Upper lobe of left lung (tissue), 4 donors: Measurements from ENCODE around the gene CSNK2A3.

Experiments
- EP300 ChIP-seq, 4 donors: sonication (generic); formaldehyde crosslinking; IDR thresholded peaks; one replicate each; pipeline ENCODE4 v1.5.1; 2017; ENCODE audit warnings: antibody characterized with exemption in 4 of 4, control low read depth in 2 of 4
- TF ChIP-seq, protein P1 (sequence below), 6 experiments: fragments of 450-650 bp in 4 of 6; fragments of 200-600 bp in 2 of 6; sonication (generic) in 2 of 6; IDR thresholded peaks; one replicate each; pipeline ENCODE4 v1.5.1; 2016 to 2019; ENCODE audit warnings: antibody characterized with exemption in 6 of 6

DNA sequence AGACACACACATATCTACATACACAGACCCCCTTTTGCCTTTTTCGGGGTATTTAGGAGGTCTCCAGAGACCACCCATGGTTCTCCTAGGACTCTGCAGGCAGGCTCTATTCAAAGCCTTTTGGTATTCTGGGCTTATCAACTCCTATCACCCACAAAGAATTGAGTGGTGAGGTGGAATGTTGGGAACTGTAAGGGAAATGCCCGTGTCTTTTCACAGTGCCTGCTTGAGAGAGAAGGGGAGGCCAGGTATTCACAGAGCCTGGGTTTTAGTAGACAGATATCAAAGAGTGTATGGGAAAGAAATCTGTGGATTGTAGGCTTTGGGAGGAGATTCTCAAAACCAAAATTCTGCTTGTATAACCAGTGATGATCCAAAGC lies 44.0 kb upstream of the CSNK2A3 start:
- TF ChIP-seq EP300 (IDR thresholded peaks at IDR 0.05) = no peak
- TF ChIP-seq, protein P1, sequence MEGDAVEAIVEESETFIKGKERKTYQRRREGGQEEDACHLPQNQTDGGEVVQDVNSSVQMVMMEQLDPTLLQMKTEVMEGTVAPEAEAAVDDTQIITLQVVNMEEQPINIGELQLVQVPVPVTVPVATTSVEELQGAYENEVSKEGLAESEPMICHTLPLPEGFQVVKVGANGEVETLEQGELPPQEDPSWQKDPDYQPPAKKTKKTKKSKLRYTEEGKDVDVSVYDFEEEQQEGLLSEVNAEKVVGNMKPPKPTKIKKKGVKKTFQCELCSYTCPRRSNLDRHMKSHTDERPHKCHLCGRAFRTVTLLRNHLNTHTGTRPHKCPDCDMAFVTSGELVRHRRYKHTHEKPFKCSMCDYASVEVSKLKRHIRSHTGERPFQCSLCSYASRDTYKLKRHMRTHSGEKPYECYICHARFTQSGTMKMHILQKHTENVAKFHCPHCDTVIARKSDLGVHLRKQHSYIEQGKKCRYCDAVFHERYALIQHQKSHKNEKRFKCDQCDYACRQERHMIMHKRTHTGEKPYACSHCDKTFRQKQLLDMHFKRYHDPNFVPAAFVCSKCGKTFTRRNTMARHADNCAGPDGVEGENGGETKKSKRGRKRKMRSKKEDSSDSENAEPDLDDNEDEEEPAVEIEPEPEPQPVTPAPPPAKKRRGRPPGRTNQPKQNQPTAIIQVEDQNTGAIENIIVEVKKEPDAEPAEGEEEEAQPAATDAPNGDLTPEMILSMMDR (IDR thresholded peaks at IDR 0.05) = no peak
